ENCODE measurements around the gene TMEM220.

TMEM220 gene

DNA sequence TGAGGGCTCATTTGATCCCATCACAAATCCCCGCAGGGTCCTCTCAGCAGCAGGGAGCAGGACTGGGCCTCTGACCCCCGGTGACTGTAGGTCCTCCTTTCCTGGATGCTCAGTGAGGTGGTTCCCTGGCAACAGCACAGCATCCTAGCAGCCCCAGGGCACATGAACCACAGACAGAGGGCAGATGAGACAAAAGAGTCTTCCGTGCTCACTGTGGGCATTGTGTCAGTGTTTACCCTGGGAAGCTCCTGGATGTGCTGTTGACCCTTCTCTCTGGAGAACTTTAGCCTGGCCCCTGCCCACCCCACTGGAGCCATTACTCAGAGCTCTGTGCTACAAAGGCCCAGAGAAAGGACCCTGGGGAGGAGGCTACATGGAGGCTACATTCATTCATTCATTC is 21.7 kb upstream of the TMEM220 start:
- in situ Hi-C loops (cut with MboI; ENCODE audit: low sequenced_read_pairs, unreplicated experiment) = no loop called here
- TF ChIP-seq, protein P1, sequence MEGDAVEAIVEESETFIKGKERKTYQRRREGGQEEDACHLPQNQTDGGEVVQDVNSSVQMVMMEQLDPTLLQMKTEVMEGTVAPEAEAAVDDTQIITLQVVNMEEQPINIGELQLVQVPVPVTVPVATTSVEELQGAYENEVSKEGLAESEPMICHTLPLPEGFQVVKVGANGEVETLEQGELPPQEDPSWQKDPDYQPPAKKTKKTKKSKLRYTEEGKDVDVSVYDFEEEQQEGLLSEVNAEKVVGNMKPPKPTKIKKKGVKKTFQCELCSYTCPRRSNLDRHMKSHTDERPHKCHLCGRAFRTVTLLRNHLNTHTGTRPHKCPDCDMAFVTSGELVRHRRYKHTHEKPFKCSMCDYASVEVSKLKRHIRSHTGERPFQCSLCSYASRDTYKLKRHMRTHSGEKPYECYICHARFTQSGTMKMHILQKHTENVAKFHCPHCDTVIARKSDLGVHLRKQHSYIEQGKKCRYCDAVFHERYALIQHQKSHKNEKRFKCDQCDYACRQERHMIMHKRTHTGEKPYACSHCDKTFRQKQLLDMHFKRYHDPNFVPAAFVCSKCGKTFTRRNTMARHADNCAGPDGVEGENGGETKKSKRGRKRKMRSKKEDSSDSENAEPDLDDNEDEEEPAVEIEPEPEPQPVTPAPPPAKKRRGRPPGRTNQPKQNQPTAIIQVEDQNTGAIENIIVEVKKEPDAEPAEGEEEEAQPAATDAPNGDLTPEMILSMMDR (IDR thresholded peaks at IDR 0.05; ENCODE audit: borderline replicate concordance, control extremely low read depth, extremely low read depth, insufficient read depth, missing control alignments) = no peak
- DNase-seq (ENCODE audit: low spot score) = no peak

DNA sequence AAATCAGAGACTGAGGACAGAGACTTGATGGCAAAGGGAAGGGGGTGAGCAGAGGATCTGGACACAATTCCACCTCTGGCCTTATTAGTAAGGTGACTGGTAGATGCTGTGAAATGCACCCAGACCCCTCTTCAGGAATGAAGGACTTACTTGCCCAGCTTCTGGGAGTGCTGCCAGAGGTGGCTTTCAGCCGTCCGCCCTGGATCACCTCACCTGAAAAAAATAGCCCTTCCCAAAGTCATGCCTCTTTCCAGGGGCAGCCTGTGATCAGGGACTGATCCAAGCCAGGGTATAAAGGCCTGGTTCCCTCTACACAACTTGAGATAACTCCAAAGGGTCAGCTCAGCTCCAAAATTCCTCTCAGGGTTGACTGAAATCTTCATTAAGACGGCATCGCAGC is 20.4 kb upstream of the TMEM220 start:
- DNase-seq (ENCODE audit: low spot score) = no peak
- TF ChIP-seq, protein P1 (IDR thresholded peaks at IDR 0.05; ENCODE audit: borderline replicate concordance, control extremely low read depth, extremely low read depth, insufficient read depth, missing control alignments) = no peak
- in situ Hi-C loops (cut with MboI; ENCODE audit: low sequenced_read_pairs, unreplicated experiment) = no loop called here

DNA sequence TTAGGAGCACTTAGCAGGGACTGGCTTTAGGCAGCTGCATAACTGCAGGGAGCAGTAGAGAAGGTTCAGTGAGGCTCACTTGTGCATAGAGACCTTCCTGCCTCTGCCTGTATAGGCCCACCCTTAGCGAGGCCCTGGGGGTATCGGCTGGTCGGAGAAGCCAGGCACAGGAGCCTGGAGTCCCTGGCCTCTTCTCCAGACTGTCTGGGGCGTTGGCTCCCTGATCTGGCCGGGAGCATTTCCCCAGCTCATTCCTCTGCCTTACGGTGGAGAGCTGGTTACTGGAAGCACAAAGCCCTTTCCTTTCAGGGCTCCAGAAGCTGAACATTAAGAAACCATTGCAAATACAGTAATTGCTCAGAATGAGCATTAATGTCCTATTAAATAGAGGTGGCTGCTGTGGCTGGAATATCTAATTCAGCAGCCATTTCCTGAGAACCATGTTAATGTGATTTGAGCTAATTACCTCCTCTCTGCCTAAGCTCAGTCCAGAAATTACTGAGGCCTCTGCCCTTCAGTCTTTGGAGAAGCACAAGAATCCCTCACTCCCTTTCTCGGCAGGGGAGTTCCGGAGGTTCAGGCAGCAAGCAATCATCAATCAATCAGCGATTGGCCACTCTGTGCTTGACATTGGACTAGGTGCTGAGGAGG is 18.8 kb upstream of the TMEM220 start:
- in situ Hi-C loops (cut with MboI; ENCODE audit: low sequenced_read_pairs, unreplicated experiment) = no loop called here
- TF ChIP-seq, protein P1 (IDR thresholded peaks at IDR 0.05; ENCODE audit: borderline replicate concordance, control extremely low read depth, extremely low read depth, insufficient read depth, missing control alignments) = no peak
- DNase-seq (ENCODE audit: low spot score) = no peak

DNA sequence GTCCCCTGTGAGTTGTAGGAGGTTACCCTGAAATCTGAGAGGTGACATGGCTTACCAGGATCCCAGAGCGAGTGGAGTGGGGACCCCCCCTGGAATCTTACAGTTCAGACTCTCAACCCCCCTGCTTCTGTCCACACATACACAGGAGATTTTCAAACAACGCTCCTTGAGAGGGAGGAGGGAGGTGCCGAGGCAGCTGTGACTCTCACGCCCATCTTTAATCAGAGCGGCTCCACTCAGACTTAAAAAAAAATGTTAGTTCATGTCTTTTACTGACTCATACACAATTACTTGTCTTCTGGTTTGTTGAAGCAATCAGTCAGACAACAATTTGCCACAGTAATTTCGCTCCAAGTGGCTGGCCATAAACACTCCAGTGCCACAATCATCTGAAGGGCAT is 15.4 kb upstream of the TMEM220 start:
- TF ChIP-seq, protein P1 (IDR thresholded peaks at IDR 0.05; ENCODE audit: borderline replicate concordance, control extremely low read depth, extremely low read depth, insufficient read depth, missing control alignments) = no peak
- in situ Hi-C loops (cut with MboI; ENCODE audit: low sequenced_read_pairs, unreplicated experiment) = no loop called here
- no peak for DNase-seq (ENCODE audit: low spot score)

DNA sequence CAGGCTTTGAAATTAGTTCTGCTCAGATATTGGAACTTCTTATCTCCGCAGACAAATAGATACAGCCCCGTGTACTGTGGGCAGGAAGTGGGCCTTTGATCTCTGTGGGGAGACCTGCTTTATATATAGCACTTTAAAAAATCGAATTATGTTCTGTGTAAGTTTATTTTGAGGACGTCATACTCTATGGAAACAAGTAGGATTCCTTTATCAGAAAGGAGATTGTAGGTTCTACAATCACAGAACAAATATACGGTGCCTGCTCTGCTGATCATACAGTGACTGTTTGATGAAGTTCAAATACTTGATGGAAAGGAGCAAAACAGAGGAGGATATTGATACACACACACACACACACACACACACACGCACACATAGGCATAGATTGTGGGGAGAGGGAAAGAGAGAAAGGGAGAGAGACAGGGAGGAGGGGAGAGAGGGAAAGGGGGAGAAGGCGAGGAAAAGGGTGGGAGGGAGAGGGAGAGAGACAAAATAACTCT is 14.7 kb upstream of the TMEM220 start:
- TF ChIP-seq, protein P1 (IDR thresholded peaks at IDR 0.05; ENCODE audit: borderline replicate concordance, control extremely low read depth, extremely low read depth, insufficient read depth, missing control alignments) = no peak
- in situ Hi-C loops (cut with MboI; ENCODE audit: low sequenced_read_pairs, unreplicated experiment) = no loop called here
- DNase-seq (ENCODE audit: low spot score) = no peak

DNA sequence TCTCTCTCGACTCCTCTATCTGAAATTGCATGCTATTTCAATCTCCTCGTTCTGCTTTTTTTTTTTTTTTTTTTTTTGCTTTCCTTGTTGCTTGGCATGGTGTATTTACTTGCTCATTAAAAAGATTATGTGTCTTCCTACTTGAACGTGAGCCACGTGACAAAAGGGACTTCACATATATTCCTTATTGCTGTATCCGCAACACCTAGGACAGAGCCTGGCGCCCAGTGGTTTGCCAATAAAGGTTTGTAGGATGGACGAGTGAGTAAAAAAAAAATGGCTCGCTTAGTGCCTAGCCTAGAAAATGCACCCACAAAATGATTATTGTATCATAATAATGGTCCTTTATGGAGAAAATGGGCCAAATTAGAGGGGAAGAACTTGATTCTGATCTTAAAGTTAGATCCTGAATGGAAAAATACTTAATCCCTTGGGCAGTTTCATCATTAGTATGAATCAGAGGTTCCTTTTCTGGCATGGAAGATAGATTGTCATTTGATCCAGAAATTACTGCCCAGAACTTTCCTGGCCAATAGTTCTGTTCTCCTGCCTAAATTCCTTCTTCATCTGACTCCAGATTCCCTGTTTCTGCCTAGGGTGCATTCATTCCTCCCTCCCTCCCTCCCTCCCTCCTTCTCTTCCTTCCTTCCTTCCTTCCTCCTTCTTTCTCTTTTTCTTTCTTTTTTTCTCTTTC is 13.6 kb upstream of the TMEM220 start:
- in situ Hi-C loops (cut with MboI; ENCODE audit: low sequenced_read_pairs, unreplicated experiment) = no loop called here
- no peak for DNase-seq (ENCODE audit: low spot score)
- TF ChIP-seq, protein P1 (IDR thresholded peaks at IDR 0.05; ENCODE audit: borderline replicate concordance, control extremely low read depth, extremely low read depth, insufficient read depth, missing control alignments) = no peak
